ENCODE measurements around the gene SLC35G2. TPM values are rescaled to one million over a fixed set of nuclear protein-coding genes. Genes with fewer than 3 reads are reported as not detected.

Gene SLC35G2
- total RNA-seq, 1 donor from 2014 or later: 10.1 TPM

- Mint-ChIP-seq H3K27me3 (ENCODE audit: low read depth, unreplicated experiment) (no peaks in the 10 kb centered on the region), H3K4me1 (ENCODE audit: low read depth, unreplicated experiment) (peaks cover 20% of the 10 kb centered on the region), H3K27ac (ENCODE audit: unreplicated experiment) (no peak overlapping the region), H3K9me3 (ENCODE audit: unreplicated experiment) (peaks cover 17% of the 10 kb centered on the region), H3K4me3 (ENCODE audit: unreplicated experiment) (no peak overlapping the region), H3K36me3 (ENCODE audit: low read depth, unreplicated experiment) (peaks cover 21% of the 10 kb centered on the region)
- no peaks in the 10 kb centered on the region for H3K4me1 ChIP-seq (ENCODE audit: insufficient read depth, low read length)
- peaks cover 80% of the 10 kb centered on the region for H4K20me1 ChIP-seq (ENCODE audit: insufficient read depth, low read length)
- TF ChIP-seq EZH2 (IDR thresholded peaks at IDR 0.05; ENCODE audit: insufficient read depth, low read length): no peak
- no peak for TF ChIP-seq CTCF (IDR thresholded peaks at IDR 0.05; ENCODE audit: insufficient read depth, low read depth, low read length)
- no peaks in the 10 kb centered on the region for H3K36me3 ChIP-seq (ENCODE audit: insufficient read depth, low read length)
- H3K4me2 ChIP-seq (ENCODE audit: low read length): no peak overlapping the region
- no peak overlapping the region for H3K27ac ChIP-seq (ENCODE audit: low read depth, low read length)
- DNase-seq (ENCODE audit: low read depth) (no peak), FAIRE-seq (no peak)
- no peaks in the 10 kb centered on the region for H3K27me3 ChIP-seq (ENCODE audit: insufficient read depth, low read length)
- peaks cover 99% of the 10 kb centered on the region for H3K79me2 ChIP-seq (ENCODE audit: insufficient read depth, low read length)
- H2AFZ ChIP-seq (ENCODE audit: low read depth, low read length): no peak overlapping the region
- H3K9me3 ChIP-seq (ENCODE audit: insufficient read depth, low read depth, low read length): no peaks in the 10 kb centered on the region
- H3K4me3 ChIP-seq (ENCODE audit: insufficient read depth, low read depth, low read length): no peak overlapping the region
- no peak overlapping the region for H3K9ac ChIP-seq (ENCODE audit: low read length)
Measured at GRCh38 chr3:136904746-136905145, 85.8 kb downstream of the SLC35G2 start.

Other genes starting within 250 kb of the SLC35G2 start
- gene STAG1, start 66.7 kb upstream of the SLC35G2 start, total RNA-seq: 24.1 and 24.2 TPM in 2 replicates
- gene NCK1, start 43.1 kb downstream of the SLC35G2 start, total RNA-seq: 43.7 and 48.6 TPM in 2 replicates
- gene IL20RB, start 138.9 kb downstream of the SLC35G2 start, total RNA-seq: 22.0 and 23.6 TPM in 2 replicates

All from astrocyte (in vitro differentiated cells and primary cell).